HepG2 (cell line): ENCODE measurements around the gene NCOA5. TPM values are rescaled to one million over a fixed set of nuclear protein-coding genes. Genes with fewer than 3 reads are reported as not detected.

Source experiments
- AGO2 ChIP-seq: fragments of 200-400 bp; formaldehyde crosslinking; optimal IDR thresholded peaks from 2 replicates; pipeline ENCODE3; 2017; ENCODE audit warnings: mild to moderate bottlenecking, low read depth, low read length, moderate library complexity
- ATAD3A ChIP-seq: sonication (generic); formaldehyde crosslinking; IDR thresholded peaks from 2 replicates; pipeline ENCODE4 v1.4.0; 2020; ENCODE audit warnings: missing genetic modification reagents
- ATF7-NPFF ChIP-seq: sonication (generic); formaldehyde crosslinking; IDR thresholded peaks from 2 replicates; pipeline ENCODE4 v1.8.1; 2023; ENCODE audit warnings: mild to moderate bottlenecking, low read depth, missing genetic modification reagents, moderate library complexity
- CBFB ChIP-seq: sonication (generic); formaldehyde crosslinking; IDR thresholded peaks from 2 replicates; pipeline ENCODE4 v1.4.0; 2020; ENCODE audit warnings: missing genetic modification reagents
- CBX2 ChIP-seq, 2 experiments: fragments of 200-600 bp in 1 of 2; sonication (generic); formaldehyde crosslinking in 1 of 2; IDR thresholded peaks; 2 replicates each; pipeline versions ENCODE4 v1.7.0 to v1.8.1; 2018 to 2022; ENCODE audit warnings: low read depth in 2 of 2, low read length in 1 of 2, mild to moderate bottlenecking in 1 of 2, missing genetic modification reagents in 1 of 2
- EHMT2 ChIP-seq: fragments of 200-600 bp; sonication (generic); IDR thresholded peaks from 2 replicates; pipeline ENCODE4 v1.7.0; 2017; ENCODE audit warnings: antibody characterized with exemption, low read depth, low read length, borderline replicate concordance
- GABPB1 ChIP-seq: IDR thresholded peaks from 2 replicates; pipeline ENCODE4 v1.6.1; 2016; ENCODE audit warnings: mild to moderate bottlenecking, missing genetic modification reagents, moderate library complexity, missing compliant biosample characterization
- JUND ChIP-seq: sonication (generic); formaldehyde crosslinking; IDR thresholded peaks from 2 replicates; pipeline ENCODE4 v1.8.0; 2022; ENCODE audit warnings: mild to moderate bottlenecking, missing genetic modification reagents
- LCORL ChIP-seq, 2 experiments: fragments of 450-650 bp in 1 of 2; sonication (generic) in 1 of 2; formaldehyde crosslinking in 1 of 2; IDR thresholded peaks; 2 replicates each; pipeline versions ENCODE4 v1.5.0 to v1.6.1; 2017 to 2020; ENCODE audit warnings: antibody characterized with exemption in 1 of 2, missing genetic modification reagents in 1 of 2
- NBN ChIP-seq: fragments of 450-650 bp; conservative IDR thresholded peaks from 2 replicates; pipeline ENCODE4 v1.6.1; 2017
- NR2F6 ChIP-seq, 2 experiments: IDR thresholded peaks; 2 replicates each; pipeline ENCODE4 v1.6.1; 2016; ENCODE audit warnings: antibody characterized with exemption in 1 of 2, mild to moderate bottlenecking in 1 of 2
- PHF5A ChIP-seq: IDR thresholded peaks from one replicate; pipeline ENCODE4 v1.6.1; 2018; ENCODE audit warnings: low read depth, missing genetic modification reagents; ENCODE audit not compliant: unreplicated experiment
- SNAPC2 ChIP-seq: sonication (generic); formaldehyde crosslinking; IDR thresholded peaks from 2 replicates; pipeline ENCODE4 v1.8.1; 2022; ENCODE audit warnings: mild to moderate bottlenecking, missing genetic modification reagents
- ZNF503 ChIP-seq: sonication (generic); formaldehyde crosslinking; IDR thresholded peaks from 2 replicates; pipeline ENCODE4 v1.4.0; 2020; ENCODE audit warnings: missing genetic modification reagents
- ZNF577 ChIP-seq: sonication (generic); formaldehyde crosslinking; IDR thresholded peaks from 2 replicates; pipeline ENCODE4 v1.4.0; 2020; ENCODE audit warnings: mild to moderate bottlenecking, low read depth, missing genetic modification reagents, borderline replicate concordance
- polyA plus RNA-seq, 8 experiments: library from polyadenylated mRNA; depleted of rRNA in 3 of 8; stranded (reverse) in 7 of 8; unstranded in 1 of 8; fragments of >200 nt; fragmentation: Illumina TruSeq in 4 of 8; extraction: Trizol in 4 of 8; gene quantifications; 2 replicates each; pipeline versions ENCODE4 v1.2.1 to v1.2.3, GENCODE V29; 2011 to 2016; ENCODE audit warnings: low read depth in 4 of 8, missing spikeins in 1 of 8, mixed read lengths in 1 of 8; ENCODE audit not compliant: insufficient read depth in 1 of 8
- total RNA-seq, 5 experiments: library from RNA; depleted of rRNA; stranded (reverse); fragments of >200 nt; fragmentation: Illumina TruSeq; extraction: Trizol; gene quantifications; 2 replicates each; pipeline ENCODE4 v1.2.3, GENCODE V29; 2016; ENCODE audit warnings: low read depth in 1 of 5
- TF ChIP-seq, protein P1 (sequence below): sonication (generic); formaldehyde crosslinking; IDR thresholded peaks from 2 replicates; pipeline ENCODE4 v1.4.0; 2020; ENCODE audit warnings: missing genetic modification reagents, mild to moderate bottlenecking, borderline replicate concordance
- TF ChIP-seq, protein P2 (sequence below): IDR thresholded peaks from 2 replicates; pipeline ENCODE4 v1.6.1; 2016; ENCODE audit warnings: low read depth, borderline replicate concordance
- TF ChIP-seq, protein P3 (sequence below): sonication (generic); formaldehyde crosslinking; IDR thresholded peaks from 2 replicates; pipeline ENCODE4 v1.5.1; 2020; ENCODE audit warnings: mild to moderate bottlenecking, moderate library complexity, missing genetic modification reagents
- TF ChIP-seq, protein P4 (sequence below): sonication (generic); formaldehyde crosslinking; IDR thresholded peaks from 2 replicates; pipeline ENCODE4 v1.4.0; 2020; ENCODE audit warnings: mild to moderate bottlenecking, missing genetic modification reagents

Gene NCOA5
- total and polyA plus RNA-seq, 2 of the 13 experiments (the other 11 are each of a cell fraction or from before 2014, with no cell fraction given) = 16.5 to 28.4 TPM

- TF ChIP-seq PHF5A (CRISPR knock-in tag) (no peak), SNAPC2 (CRISPR knock-in tag) (no peak), GABPB1 (CRISPR knock-in tag) (peak; percentile 34; the same call in 1 of the 2 replicates), NBN (no peak), AGO2 (no peak), NR2F6 (IDR thresholded peaks at IDR 0.05) (no peak), NR2F6 (CRISPR knock-in tag; IDR thresholded peaks at IDR 0.05) (peak; percentile 43; the same call in 1 of the 2 replicates), ZNF577 (CRISPR knock-in tag) (no peak), JUND (CRISPR knock-in tag) (no peak), ATAD3A (CRISPR knock-in tag) (no peak), ZNF503 (no peak), EHMT2 (no peak), CBFB (CRISPR knock-in tag) (no peak), LCORL (IDR thresholded peaks at IDR 0.05) (no peak), LCORL (CRISPR knock-in tag; IDR thresholded peaks at IDR 0.05) (0 out of 2 replicates have a peak, but pooled peaks have one; percentile 31), CBX2 (IDR thresholded peaks at IDR 0.05; ENCODE audit: low read depth, low read length) (no peak), CBX2 (CRISPR knock-in tag; IDR thresholded peaks at IDR 0.05; ENCODE audit: low read depth) (0 out of 2 replicates have a peak, but pooled peaks have one; percentile 63), ATF7-NPFF (no peak)
- TF ChIP-seq, protein P1, sequence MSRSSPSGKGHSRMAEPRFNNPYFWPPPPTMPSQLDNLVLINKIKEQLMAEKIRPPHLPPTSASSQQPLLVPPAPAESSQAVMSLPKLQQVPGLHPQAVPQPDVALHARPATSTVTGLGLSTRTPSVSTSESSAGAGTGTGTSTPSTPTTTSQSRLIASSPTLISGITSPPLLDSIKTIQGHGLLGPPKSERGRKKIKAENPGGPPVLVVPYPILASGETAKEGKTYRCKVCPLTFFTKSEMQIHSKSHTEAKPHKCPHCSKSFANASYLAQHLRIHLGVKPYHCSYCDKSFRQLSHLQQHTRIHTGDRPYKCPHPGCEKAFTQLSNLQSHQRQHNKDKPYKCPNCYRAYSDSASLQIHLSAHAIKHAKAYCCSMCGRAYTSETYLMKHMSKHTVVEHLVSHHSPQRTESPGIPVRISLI (CRISPR knock-in tag) = no peak
- TF ChIP-seq, protein P2, sequence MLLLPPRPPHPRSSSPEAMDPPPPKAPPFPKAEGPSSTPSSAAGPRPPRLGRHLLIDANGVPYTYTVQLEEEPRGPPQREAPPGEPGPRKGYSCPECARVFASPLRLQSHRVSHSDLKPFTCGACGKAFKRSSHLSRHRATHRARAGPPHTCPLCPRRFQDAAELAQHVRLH = no peak
- TF ChIP-seq, protein P3, sequence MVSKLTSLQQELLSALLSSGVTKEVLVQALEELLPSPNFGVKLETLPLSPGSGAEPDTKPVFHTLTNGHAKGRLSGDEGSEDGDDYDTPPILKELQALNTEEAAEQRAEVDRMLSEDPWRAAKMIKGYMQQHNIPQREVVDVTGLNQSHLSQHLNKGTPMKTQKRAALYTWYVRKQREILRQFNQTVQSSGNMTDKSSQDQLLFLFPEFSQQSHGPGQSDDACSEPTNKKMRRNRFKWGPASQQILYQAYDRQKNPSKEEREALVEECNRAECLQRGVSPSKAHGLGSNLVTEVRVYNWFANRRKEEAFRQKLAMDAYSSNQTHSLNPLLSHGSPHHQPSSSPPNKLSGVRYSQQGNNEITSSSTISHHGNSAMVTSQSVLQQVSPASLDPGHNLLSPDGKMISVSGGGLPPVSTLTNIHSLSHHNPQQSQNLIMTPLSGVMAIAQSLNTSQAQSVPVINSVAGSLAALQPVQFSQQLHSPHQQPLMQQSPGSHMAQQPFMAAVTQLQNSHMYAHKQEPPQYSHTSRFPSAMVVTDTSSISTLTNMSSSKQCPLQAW = 0 out of 2 replicates have a peak, but pooled peaks have one; percentile 9
- TF ChIP-seq, protein P4, sequence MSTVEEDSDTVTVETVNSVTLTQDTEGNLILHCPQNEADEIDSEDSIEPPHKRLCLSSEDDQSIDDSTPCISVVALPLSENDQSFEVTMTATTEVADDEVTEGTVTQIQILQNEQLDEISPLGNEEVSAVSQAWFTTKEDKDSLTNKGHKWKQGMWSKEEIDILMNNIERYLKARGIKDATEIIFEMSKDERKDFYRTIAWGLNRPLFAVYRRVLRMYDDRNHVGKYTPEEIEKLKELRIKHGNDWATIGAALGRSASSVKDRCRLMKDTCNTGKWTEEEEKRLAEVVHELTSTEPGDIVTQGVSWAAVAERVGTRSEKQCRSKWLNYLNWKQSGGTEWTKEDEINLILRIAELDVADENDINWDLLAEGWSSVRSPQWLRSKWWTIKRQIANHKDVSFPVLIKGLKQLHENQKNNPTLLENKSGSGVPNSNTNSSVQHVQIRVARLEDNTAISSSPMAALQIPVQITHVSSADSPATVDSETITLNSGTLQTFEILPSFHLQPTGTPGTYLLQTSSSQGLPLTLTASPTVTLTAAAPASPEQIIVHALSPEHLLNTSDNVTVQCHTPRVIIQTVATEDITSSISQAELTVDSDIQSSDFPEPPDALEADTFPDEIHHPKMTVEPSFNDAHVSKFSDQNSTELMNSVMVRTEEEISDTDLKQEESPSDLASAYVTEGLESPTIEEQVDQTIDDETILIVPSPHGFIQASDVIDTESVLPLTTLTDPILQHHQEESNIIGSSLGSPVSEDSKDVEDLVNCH (CRISPR knock-in tag) = no peak
Observed at GRCh38 chr20:46132705-46133120, 43.0 kb upstream of the NCOA5 start (continued).
